NCI-H146 treated with DMSO at 0.1 percent for 48 hours (cell line): Measurements from ENCODE around the gene PTPN4.
A peak's percentile ranks its signal among the peaks of the same experiment; 100 is the strongest.

ENCODE experiments used
- DNase-seq: peaks from one replicate; lab custom pipeline; 2025; ENCODE audit not compliant: unreplicated experiment; lab: John Stamatoyannopoulos, UW

PTPN4 gene, protein sequence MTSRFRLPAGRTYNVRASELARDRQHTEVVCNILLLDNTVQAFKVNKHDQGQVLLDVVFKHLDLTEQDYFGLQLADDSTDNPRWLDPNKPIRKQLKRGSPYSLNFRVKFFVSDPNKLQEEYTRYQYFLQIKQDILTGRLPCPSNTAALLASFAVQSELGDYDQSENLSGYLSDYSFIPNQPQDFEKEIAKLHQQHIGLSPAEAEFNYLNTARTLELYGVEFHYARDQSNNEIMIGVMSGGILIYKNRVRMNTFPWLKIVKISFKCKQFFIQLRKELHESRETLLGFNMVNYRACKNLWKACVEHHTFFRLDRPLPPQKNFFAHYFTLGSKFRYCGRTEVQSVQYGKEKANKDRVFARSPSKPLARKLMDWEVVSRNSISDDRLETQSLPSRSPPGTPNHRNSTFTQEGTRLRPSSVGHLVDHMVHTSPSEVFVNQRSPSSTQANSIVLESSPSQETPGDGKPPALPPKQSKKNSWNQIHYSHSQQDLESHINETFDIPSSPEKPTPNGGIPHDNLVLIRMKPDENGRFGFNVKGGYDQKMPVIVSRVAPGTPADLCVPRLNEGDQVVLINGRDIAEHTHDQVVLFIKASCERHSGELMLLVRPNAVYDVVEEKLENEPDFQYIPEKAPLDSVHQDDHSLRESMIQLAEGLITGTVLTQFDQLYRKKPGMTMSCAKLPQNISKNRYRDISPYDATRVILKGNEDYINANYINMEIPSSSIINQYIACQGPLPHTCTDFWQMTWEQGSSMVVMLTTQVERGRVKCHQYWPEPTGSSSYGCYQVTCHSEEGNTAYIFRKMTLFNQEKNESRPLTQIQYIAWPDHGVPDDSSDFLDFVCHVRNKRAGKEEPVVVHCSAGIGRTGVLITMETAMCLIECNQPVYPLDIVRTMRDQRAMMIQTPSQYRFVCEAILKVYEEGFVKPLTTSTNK

DNA sequence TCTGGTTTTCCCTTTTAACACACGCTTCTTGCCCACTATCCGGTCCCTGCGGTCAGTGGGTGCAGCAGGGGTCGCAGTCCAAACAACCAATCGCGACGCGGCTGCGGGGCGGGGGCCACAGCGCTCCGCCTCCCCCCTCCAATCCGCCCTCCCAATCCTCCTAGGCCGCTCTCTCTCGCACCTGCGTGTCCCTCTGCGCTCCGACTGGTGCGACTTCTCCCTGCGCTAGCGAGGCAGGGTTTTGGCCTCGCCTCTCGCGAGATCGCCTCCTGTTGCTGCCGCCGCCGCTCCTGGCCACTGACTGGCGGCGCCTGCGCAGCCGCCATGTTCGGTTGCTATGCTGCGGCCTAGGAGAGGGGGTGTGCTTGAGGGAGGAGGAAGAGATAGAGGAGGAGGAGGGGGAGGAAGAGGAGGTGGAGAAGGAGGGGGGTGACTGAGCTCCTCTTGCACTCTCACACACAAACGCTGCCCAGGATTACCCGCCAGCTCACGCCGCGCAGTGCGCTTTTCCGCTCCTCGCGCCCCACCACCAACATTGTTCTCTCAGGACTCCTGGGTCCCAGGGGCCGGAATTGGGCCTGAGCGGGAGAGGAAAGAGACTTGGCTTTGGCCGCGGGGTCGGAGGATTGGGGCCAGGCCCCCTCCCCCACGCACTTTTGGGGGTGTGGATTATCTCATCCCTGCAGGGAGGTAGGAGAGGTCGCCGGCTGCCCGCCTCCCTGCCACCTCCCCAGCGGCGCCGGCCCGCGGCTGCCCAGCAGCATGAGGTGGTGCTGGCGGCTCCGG, at the start of gene PTPN4:
PTPN4 (plus strand) TSS at position 472 of the 786 bp plus-strand sequence. CDS start 49,932 bp downstream, outside the sequence.
- peak; percentile 98 for DNase-seq

DNA sequence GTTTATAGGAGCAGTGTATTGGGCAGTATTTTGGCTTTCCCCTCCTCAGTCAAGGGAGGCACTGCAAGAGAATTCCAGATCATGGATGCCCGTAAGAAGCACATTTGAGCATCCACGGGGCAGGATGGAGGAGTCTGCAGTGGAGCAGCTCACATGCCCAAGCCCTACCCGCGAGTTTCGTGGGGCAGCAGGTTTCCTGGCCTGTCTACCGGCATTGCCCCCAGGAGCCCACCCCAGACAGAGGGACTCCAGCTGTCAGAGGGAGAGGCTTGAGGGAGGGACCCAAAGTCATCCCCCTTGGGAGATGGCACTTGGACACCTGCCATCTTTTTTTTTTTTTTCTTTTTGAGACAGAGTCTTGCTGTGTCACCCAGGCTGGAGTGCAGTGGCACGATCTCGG, 49.4 kb upstream of the PTPN4 start:
- no peak for DNase-seq

DNA sequence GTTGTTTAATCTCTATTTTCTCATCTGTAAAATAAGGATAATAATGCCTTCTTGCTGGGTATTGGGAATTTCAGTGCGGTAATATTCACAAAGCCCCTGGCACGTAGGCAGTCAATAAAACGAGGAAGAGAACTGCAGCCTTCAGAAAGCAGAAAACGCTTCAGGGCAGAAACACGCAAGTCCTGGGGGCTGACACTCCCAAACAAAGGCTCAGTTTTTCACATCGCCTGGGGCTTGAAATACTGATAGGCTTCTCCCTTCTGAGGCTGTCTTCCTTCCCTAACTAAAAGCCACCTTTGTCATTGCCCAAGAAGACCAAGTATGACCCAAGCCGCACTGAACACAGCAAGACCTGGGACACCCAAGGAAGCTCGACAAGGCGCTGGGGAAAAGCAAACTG, 48.4 kb upstream of the PTPN4 start:
- DNase-seq, result peak; percentile 23

GRCh38 chr2:119712571-119712970, 47.2 kb upstream of the PTPN4 start:
- DNase-seq, result no peak

DNA sequence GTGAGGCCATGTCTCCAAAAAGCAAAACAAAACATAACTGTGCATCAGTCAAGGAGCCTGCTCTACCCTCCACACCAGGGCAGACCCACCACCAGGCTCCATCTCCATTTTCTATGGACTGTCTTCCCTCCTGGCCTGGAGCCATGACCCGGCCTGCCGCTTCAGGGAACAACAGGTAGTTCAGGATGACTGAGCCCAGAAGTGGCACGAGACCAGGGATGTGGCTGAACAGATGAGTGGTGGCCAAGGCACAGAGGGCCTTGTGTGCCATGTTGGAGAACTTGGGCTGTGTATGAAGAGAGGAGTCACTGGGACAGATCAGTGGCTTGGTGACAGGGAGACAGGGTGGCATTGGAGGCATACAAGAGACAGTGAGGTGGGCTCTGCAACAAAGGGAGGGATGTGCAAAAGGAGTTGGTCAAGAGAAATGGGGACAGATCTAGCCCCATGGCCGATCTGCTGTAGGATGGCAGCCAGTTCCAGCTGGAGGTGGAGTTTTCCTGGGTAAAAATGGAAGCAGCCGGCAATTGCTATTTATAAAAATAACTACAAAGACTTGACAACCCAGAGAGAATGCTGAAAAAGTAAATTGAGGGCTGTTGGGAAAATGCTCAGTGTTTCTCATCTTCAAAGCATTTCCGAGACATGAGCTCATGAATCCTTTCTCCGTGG, 45.8 kb upstream of the PTPN4 start:
- DNase-seq, result no peak

GRCh38 chr2:119715409-119716283, 44.1 kb upstream of the PTPN4 start:
- no peak for DNase-seq

- DNase-seq, result no peak
These were observed 43.4 kb upstream of the PTPN4 start for GRCh38 chr2:119716284-119716672.

DNA sequence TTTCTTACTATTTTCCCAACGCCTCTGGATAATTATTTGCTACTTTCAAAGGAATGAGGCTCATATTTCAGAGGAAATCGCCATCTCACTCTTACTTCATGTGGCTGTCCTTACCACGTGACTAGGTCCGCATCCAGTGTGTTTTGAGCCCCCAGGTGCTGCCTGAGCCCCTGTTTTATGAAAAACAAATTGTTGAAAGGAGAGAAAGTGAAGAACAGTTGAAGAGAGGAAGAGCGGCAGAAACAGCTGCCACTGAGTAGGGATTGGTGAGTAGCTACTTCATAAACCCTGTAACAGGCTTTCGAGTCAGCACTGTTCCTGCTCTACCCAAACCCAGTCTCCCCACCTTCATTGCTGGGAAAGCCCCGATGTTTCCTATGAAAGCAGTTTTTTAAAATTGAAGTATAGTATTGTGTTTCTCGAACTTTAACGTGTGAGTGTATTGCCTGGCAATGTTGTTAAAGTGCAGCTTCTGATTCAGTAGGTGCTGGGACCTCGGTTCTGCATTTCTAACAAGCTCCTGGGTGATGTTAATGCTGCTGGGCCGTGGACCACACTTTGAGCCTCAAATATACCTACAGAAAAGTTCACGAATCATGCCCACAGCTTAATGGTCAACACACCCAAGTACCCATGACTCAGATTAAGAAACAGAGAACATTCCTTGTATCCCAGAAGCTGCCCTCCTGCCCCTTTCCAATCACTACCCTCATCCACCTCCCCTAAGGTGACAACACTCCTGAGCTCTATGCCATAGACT, 41.0 kb upstream of the PTPN4 start:
- DNase-seq, result no peak

DNA sequence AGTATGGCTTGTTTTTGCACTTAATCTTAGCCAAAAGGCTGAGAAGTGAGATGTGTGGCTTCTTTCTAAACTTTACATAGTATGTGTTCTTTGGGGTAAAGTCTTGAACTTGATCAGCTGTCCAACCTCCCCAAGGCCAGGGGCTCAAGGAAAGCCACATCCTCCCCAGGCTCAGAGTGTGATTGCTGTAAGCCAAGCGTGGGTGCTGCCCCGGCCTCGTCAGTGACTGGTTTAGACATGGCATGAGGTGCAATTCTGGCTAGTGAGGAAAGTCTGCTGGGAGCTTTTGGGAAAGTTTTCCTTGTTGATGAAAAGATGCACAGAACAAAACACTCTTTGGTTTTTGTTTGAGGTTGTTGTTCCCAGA, 40.5 kb upstream of the PTPN4 start:
- no peak for DNase-seq

- DNase-seq, result no peak
These were observed 38.7 kb upstream of the PTPN4 start for GRCh38 chr2:119721043-119721442.

DNA sequence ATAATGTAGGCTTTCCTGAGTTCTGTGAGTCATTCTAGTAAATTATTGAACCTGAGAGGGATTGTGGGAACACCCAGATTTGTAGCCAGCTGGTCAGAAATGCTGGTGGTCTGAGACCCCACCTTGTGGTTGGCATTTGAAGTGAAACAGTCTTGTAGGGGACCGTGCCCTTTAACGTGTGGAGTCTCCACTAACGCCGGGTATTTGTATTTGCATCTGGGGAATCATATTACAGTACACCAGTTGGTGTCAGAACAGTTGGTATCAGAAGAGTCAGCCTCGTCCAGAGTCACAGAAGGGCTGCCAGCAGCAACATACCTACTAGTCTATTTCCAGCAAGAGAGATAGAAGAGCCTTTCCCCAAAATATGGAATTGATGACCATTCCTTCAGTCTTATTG, 38.3 kb upstream of the PTPN4 start:
- no peak for DNase-seq

DNA sequence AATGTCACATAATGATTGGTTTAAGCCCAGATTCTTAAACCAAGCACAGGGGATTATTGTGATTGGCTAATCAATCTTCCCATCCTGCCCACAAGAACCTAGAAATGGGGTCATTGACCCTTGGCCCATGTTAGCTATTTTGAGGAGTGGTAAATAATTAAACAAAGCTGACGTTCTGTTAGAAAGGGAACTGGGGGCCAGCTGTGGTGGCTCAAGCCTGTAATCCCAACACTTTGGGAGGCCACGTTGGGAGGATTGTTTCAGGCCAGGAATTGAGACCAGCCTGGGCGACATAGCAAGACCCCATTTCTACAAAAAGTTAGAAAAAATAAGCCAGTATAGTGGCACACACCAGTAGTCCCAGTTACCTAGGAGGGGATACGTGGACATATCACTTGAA, 37.8 kb upstream of the PTPN4 start:
- DNase-seq, result no peak

GRCh38 chr2:119723186-119723585, 36.5 kb upstream of the PTPN4 start:
- no peak for DNase-seq

DNA sequence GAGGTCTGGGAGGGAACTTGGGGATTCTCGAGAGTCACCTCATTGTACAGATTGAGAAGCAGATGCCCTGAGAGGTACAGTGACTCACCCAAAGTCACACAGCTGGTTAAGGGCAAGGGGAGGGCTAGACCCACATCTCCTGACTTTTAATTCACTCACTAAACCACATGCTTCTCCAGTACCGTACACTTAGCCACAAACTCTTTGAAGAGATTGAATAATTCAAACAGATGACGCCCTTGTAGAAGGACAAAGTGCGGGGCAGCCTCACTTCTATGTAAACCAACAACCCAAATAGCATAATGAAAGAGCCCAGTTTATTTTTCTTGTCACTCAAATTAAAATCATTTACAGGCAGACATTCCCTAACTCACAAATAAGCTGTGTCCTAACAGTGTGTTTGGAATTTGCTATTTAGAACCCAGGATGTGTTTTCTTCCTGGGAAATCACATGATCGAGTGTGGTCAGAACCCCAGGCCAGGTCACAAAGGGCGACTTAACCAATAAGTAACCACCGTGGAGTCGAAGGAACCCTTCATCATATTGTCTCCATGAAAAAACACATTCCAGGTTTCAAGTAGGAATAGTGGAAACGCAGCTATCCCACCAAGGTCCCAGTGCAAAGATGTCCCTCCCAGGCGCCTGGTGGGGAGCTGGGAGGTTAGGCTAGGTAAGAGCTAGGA, 35.8 kb upstream of the PTPN4 start:
- no peak for DNase-seq

- no peak for DNase-seq
These were observed 34.9 kb upstream of the PTPN4 start for GRCh38 chr2:119724656-119725485.

GRCh38 chr2:119727493-119727892, 32.2 kb upstream of the PTPN4 start:
- DNase-seq, result no peak

DNA sequence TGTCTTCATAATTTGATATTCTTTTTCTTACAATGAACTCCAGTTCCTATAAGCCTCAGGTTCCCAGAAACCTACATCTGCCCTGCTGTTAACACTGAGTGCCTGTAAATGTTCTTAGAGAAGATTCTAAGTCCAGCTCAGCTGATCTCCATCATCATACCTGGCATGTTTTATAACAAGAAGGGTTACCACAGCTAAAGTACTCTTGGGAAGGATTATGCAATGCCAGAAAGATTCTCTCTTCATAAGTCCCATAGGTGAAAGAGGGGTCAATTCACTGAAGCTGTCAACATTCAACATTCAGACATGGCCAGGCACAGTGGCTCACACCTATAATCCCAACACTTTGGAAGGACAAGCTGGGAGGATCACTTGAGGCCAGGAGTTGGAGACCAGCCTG, 31.3 kb upstream of the PTPN4 start:
- no peak for DNase-seq
